Prostate gland (tissue), 2 donors: ENCODE results near the gene MRPL50.

ENCODE experiments used
- CTCF ChIP-seq, 4 experiments: fragments of 200-600 bp in 2 of 4; fragments of 450-650 bp in 2 of 4; sonication (generic) in 2 of 4; IDR thresholded peaks; 1 replicate in 3 of 4; 2 replicates in 1 of 4; pipeline ENCODE4 v1.5.1; 2016 to 2019; ENCODE audit warnings: antibody characterized with exemption in 4 of 4, mild to moderate bottlenecking in 2 of 4, moderate library complexity in 2 of 4
- POLR2A ChIP-seq: fragments of 450-650 bp; IDR thresholded peaks from one replicate; pipeline ENCODE4 v1.6.1; 2016; ENCODE audit warnings: antibody characterized with exemption, mild to moderate bottlenecking
- POLR2AphosphoS5 ChIP-seq: sonication (generic); formaldehyde crosslinking; IDR thresholded peaks from one replicate; pipeline ENCODE4 v1.6.1; 2017; ENCODE audit warnings: antibody characterized with exemption

- no peak for TF ChIP-seq POLR2A
- TF ChIP-seq CTCF (IDR thresholded peaks at IDR 0.05) = no peak
- TF ChIP-seq POLR2AphosphoS5 = no peak
Measured at GRCh38 chr9:101354143-101354764, 44.2 kb downstream of the MRPL50 start.
